GM19023 (cell line): ENCODE measurements around the gene CCDC85C.

ENCODE experiments used
- ATAC-seq: cut with Tn5 transposase; IDR thresholded peaks from one replicate; pipeline ENCODE4 v1.9.1; 2021; ENCODE audit warnings: mild to moderate bottlenecking, moderate library complexity; ENCODE audit not compliant: unreplicated experiment

CCDC85C gene

DNA sequence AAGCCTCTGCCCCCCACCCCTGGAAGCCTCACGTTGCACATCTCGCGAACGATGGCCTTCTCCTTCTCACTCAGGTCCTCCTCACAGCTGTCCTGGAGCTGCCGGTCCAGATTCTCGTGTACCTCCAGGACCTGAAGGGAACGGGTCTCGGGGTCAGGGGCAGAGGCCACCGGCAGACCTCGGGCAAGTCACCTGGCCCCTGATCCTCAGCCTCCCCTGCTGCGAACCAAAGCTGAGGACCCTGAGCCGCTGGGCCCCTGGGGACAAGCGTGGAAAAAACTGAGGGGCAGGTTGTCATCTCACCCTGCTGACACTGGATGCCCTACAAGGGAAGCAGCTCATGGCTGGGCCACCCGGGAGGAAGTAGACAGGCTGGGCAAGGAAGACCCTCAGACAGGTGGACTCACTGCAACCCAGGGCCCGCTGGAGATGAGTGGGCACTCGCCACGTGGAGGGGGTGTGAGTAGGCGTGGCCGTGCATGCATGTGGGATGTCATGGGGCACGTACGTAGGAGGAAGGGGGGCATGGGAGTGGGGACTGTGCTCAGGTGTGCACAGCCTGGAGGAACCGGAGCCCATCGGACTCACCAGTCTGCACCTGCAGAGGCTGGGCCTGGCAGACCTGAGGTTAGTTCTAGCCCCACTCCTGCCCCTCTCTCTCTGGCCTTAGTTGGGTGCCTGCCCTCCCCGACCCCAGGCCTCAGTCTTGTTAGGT lies 87.7 kb downstream of the CCDC85C start:
- ATAC-seq: no peak

DNA sequence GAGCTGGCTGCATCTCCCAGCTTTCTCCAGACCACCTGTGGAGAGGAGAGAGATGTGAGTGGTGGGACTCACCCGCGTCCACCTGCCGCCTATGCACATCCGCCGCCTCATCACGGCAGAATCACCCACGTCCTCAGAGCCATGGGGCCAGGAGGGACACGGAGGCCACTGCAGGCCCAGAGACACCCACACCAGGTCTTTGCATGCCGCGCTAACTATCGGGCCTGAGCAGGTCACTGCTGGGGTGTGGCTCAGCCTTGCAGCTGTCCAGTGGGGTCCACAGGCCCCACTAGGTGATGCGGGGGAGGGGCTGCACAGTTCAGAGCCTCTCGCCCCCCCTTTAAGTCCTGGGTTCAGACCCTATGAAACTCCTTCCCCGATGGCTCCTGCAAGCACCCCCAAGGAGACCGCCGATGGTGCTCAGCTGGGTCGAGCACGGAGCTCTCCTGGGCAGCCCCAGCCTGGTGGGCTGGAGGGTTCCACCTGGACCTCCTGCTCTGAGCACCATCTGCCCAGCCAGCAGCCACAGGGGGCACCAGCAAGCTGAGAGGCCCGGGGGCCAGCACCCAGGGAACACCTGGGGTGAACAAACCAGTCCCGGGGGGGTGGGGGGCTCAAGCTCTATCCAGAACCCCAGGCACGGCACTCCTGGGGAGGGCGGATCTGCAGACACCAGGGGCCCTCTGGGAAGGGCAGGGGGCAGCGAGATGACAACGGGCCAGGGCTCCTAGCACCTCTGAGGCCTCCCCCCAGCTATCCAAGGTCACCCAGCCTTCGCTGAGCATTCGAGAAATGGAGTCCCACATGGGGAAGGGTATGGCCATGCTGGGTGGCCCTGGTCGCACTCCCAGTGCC lies 88.5 kb downstream of the CCDC85C start:
- ATAC-seq: no peak

GRCh38 chr14:99514552-99515300 lies 89.3 kb downstream of the CCDC85C start:
- no peak for ATAC-seq

- no peak for ATAC-seq
Measured at GRCh38 chr14:99513946-99514551, 90.0 kb downstream of the CCDC85C start.

DNA sequence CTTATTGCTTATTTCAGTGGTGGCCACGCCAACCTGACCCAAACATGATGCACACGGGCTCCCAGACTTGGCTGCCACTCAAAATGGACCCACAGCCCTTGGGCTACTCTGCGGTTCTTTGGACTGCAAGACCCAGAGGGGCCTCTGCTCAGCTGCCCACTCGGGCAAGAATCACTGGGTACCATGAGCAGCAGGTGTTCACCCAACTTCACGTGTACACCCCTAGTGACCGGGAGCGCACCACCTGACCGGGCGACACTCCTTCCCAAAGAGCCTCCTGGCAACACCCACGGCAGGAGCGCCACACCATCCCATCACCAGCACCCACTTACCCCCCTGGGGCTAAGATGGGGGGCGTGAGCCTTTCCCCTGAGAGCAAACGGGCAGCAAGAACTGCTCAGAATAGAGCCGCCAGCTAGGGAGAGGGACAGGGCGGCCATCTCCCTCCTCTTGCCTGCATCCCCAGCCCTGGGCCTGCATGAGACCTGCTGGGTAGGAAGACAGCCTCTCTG lies 90.8 kb downstream of the CCDC85C start:
- no peak for ATAC-seq

DNA sequence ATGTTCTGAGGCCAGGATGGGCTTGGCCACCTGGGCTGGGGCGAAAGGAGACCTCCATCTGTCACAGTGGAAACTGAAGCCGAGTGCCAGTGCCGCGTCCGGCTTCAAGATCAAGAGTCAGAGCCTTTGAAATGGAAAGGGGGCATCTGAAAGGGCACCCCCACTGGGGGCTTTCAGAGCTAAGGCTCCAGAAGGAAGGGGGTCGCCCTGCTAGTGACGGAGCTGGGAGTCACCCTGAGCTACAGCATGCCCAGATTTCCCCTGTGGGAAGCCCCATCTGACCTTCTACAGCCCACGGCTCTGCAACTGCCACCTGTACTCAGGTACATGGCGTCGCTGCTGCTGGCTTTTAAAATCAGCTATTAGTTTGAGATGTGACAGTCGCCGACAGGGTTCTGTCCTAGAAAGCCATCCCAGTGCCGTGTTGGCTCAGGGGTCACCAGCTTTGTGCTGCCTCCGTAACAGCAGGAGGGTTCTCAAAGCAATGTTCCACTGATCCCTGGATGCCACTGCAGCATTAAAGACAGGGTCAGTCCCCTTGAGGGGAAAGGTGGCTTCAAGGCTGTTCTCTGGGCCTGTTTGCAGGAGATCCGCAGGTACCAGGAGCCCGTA lies 91.3 kb downstream of the CCDC85C start:
- no peak for ATAC-seq

- ATAC-seq: no peak
Measured at GRCh38 chr14:99512110-99512449, 91.9 kb downstream of the CCDC85C start.

- ATAC-seq: no peak
Measured at GRCh38 chr14:99511421-99512109, 92.4 kb downstream of the CCDC85C start.

DNA sequence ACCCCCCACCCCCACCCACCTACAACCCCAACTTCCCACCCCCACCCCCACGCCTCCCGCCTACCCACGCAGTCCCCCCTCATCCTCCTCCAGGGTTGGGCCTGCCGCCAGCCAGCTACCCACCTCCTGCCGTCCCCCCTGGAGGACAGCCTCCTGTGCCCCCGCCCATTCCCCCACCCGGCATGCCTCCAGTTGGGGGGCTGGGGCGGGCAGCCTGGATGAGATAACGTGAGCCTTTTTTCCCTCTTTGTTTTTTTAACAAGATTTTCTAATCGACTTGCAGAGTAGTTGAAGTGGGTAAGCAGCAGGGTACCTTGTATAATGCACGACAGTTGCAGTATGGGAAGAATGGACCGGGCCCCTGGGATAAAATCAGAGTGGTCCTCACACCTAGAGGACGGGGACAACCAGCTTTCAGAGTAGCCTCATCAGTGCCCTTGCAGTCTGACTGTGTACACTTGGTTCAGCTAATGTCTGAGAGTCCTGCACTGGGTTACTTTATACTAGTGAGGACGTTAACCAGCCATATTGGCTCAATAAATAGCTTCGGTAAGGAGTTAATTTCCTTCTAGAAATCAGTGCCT lies 93.4 kb downstream of the CCDC85C start:
- ATAC-seq: no peak

GRCh38 chr14:99509871-99510555 lies 94.0 kb downstream of the CCDC85C start:
- ATAC-seq: no peak

DNA sequence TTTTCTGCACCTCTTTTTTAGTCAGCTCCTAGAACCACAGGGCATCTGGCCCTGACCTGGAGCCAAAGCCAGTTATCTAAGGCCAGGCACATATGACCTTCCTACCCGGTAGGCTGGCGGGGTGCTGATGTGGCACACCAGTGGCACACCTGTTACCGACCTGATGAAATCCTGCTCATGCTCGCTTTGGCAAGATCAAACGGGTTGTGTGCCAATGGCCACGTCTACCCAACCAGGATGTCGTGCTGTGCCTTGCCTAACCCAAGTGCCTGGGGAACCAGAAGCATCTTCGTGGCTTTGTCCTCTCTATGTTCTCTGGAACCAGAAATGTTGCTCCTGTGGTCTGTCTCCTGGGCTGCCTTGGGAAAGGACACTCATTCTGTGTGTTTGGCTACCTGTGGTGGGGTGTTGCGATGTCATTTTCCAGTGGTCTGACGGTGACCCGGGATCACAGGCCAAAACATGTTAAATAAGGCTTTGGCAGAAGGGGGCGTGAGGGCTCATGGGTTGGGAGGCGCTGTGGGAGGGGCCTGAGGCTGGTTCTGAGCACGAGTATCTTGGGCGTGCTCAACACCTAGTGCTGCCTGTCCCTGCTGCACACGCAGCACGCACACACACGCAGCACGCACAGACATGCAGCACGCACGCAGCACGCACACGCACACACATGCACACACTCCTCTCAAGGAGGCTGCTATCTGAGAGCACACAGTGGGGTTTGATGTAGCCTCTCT lies 94.9 kb downstream of the CCDC85C start:
- no peak for ATAC-seq

GRCh38 chr14:99507860-99508640 lies 96.0 kb downstream of the CCDC85C start:
- no peak for ATAC-seq

DNA sequence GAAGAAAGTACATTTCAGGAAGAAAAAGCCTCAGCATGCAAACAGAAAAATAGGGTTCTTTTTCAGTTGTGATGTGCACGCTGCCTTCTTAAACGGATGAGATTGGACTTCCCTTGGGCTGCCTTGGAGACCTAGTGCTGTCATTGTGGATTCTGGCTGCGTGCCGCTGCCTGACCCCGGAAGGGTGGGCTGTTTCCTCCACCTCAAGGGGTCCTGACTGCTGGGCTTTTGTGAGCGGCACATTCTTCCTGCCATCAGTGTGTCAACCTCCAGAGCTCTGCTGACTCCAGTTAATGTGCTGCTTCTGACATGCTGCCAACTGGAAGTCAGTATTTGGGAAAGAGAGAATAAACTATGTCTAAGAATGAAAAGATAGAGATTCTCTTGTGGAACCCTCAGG lies 97.7 kb downstream of the CCDC85C start:
- no peak for ATAC-seq

- no peak for ATAC-seq
Measured at GRCh38 chr14:99505089-99505488, 98.9 kb downstream of the CCDC85C start.

DNA sequence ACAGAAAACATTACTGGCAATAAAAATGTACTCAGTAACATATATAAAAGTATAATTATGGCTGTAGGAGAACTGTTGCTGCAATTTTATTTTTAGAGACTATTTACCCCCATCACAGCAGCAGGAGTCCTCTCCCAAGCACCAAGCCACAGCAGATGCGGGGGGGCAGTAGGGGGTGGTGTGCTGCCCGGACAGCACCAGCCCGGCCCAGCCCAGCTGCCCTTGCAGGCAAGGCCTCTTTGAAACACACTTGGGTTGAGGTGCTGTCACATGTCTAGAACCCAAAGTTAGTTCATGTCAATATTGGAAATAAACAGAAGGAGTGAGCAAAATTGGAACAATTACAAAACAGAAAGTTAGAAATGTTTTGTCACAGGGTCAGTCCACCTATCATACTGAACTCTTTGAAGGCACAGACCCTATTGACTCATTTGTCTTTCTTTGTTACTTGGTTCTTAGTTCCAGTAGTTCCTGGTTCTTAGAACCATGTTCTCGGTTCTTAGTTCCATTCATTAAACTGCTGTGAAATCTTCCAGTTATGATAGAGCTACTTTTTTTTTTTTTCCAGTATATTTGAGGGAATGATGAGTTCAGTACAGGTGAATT lies 100.1 kb downstream of the CCDC85C start:
- no peak for ATAC-seq

DNA sequence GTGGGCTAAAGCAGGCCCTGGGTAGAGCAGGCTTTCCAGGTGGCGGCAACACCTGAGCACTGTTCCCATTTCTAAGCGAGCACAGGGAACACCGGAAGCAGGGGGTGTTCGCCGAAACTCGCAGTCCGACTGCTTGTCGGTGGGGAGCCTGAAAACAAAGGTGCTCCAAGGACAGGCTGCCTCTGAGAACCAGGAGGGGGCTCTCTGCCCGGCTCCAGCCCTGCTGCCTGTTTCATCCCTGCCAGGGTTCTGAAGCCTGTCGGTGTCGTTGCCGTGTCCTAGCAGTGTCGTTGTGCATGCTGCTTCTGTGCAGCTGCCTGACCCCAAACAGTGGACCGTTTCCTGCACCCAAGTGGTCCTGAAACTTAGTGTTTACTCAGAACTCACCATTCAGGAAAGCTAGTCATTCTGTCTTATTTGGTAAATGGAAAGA lies 101.0 kb downstream of the CCDC85C start:
- no peak for ATAC-seq

- no peak for ATAC-seq
Measured at GRCh38 chr14:99497894-99498293, 106.1 kb downstream of the CCDC85C start.
